NCI-H226 (cell line): ENCODE data around the gene SNCG.
"Not testable (repeated sequence)": the region's sequence is repeated elsewhere in the genome, so short reads cannot be mapped to it uniquely, and the experiment has no call there.

Source experiments
- DNase-seq: peaks from one replicate; pipeline ENCODE4 v3.0.0-alpha.2; 2015

The SNCG gene

DNA sequence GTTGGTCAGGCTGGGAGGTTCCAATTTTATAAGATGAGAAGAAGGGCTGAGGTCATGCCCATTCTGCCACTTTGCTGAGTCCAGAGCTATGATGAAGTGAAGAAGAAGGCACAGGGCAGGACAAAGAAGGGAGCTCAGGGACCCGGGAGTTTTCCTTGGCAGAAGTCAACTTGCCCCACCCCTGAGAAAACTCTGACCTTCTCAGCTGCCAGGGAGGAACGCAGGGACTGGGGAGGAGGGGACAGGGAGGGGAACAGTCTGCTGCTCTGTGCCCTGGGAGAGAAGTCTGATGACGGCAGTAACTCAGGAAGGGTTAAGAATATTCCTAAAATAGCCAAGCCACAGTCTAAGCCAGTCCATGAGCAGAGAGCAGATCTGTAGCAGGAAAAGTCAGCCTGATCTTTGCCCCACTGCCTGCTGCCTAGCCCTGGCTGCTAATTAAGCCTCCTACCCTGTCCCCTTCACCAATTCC lies 21.6 kb downstream of the SNCG start:
- no peak for DNase-seq

- not testable (repeated sequence) for DNase-seq
Measured at GRCh38 chr10:86981020-86981419, 22.6 kb downstream of the SNCG start.

DNA sequence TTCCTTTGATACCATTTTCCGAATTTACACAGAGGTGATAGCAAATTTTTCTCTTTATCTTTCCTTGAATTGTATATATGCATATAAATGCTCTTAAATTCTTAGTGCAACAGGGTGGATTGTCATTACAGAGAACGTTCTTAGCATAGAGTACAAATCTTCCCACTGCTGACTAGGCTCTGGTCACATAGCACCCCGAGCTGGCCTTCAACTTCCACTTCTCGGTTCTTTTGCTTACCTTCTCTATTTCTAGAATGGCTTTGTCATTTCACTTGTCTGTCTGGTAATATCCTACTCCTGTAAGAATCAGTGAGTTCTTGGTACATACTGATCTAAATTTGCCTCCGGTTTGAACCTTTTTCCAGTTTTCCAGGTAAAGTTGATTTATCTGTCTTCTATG lies 23.3 kb downstream of the SNCG start:
- no peak for DNase-seq

DNA sequence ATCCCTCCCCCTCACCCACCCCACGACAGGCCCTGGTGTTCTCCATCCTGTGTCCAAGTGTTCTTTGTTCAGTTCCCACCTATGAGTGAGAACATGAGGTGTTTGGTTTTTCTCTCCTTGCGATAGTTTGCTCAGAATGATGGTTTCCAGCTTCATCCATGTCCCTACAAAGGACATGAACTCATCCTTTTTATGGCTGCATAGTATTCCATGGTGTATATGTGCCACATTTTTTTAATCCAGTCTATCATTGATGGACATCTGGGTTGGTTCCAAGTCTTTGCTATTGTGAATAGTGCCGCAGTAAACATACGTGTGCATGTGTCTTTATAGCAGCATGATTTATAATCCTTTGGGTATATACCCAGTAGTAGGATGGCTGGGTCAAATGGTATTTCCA lies 26.1 kb downstream of the SNCG start:
- DNase-seq: not testable (repeated sequence)

DNA sequence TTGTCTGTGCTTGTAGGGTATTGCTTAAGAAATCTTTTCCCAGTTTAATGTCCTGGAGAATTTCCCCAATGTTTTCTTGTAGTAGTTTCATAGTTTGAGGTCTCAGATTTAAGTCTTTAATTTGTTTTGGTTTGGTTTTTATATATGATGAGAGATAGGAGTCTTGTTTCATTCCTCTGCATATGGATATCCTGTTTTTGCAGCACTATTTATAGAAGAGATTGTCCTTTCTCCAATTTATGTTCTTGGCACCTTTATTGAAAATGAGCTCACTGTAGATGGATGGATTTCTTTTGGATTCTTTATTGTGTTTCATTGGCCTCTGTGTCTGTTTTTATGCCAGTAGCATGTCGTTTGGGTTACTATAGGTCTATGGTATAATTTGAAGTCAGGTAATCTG lies 30.1 kb downstream of the SNCG start:
- no peak for DNase-seq

DNA sequence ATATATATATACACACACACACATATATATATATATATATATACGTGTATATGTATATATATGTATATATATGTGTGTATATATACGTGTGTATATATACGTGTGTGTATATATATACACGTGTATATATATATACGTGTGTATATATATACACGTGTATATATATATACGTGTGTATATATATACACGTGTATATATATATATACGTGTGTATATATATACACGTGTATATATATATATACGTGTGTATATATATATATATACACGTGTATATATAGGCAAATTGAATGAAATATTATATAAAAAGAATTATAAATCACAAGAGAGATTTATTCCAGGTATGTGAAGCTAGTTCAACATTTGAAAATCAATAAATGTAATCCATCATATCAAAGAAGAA lies 33.0 kb downstream of the SNCG start:
- DNase-seq: not testable (repeated sequence)

- DNase-seq: no peak
Measured at GRCh38 chr10:86992456-86992855, 34.1 kb downstream of the SNCG start.

DNA sequence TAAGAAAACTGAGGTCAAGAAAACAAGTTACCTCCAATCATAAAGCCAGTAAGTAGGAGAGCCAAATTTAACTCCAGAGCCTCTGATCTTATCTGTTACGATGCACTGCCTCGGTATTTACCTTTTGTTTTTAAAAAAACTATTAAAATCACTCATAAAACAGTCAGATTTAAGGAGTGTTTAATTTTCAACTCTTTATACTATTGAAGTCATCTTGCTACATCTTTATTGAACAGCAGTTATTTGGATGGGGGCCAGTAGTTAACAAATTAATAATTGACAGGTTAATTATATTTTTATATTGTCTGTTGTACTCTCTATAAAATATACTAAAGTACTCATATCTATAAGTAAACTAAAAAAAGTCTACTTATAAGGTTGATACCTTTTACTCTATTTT lies 34.5 kb downstream of the SNCG start:
- no peak for DNase-seq

DNA sequence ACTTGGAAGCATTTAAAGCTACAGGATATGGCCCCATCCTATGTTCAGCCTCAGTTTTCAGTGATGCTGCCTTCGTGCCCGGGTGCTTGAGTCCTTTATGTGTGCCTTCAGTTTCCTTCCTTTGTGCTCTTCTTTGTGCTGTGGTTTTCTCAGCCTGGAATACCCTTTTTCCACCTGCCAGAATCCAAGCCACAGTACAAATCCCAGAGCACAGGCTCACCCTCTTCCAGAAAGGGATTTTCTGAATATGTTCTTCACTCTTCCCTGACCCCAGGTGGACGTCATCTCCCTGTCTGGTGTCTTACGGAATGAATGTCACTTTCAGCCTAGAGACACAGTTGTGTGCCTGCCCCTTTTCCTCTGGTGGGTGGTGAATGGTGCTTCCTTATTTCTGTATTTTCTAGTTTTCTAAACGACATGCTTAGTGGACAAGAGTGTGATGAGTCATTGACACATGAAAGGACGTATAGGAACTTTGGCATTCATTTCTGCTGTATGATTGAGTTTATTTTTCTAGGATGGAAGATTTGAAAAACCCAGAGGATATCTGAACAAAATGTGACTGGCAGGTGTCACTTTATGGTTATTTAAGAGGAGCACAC lies 41.5 kb downstream of the SNCG start:
- DNase-seq: not testable (repeated sequence)

DNA sequence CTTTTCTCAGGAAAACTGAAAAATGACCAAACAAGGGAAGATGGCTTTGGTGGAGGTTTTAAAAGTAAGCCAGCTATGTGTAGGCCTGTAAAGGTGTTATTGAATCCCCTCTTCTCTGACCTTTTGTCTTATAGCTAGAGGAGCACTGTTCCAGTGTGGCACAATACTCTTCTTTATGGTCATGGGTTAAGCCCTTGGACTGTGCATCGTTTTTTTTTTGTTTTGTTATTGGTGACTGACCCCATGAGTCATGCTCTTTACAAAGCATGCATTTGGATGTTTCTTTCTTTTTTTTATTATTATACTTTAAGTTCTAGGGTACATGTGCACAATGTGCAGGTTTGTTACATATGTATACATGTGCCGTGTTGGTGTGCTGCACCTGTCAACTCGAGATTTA lies 42.1 kb downstream of the SNCG start:
- DNase-seq: no peak

GRCh38 chr10:87007124-87007523 lies 48.7 kb downstream of the SNCG start:
- not testable (repeated sequence) for DNase-seq

- DNase-seq: not testable (repeated sequence)
Measured at GRCh38 chr10:87007674-87008073, 49.3 kb downstream of the SNCG start.

GRCh38 chr10:87008303-87008702 lies 49.9 kb downstream of the SNCG start:
- DNase-seq: not testable (repeated sequence)

DNA sequence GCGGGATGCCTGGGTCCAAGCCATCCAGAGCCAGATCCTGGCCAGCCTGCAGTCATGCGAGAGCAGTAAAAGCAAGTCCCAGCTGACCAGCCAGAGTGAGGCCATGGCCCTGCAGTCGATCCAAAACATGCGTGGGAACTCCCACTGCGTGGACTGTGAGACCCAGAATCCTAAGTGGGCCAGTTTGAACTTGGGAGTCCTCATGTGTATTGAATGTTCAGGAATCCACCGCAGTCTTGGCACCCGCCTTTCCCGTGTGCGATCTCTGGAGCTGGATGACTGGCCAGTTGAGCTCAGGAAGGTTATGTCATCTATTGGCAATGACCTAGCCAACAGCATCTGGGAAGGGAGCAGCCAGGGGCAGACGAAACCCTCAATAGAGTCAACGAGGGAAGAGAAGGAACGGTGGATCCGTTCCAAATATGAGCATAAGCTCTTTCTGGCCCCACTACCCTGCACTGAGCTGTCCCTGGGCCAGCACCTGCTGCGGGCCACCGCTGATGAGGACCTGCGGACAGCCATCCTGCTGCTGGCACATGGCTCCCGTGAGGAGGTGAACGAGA lies 50.8 kb downstream of the SNCG start:
- not testable (repeated sequence) for DNase-seq
